T-helper 1 cell treated with Interleukin-12 subunit alpha and Interleukin-12 subunit beta and Interleukin-4 antibody, amounts not matched to agents 30 ng/mL and 1 ng/mL, for 36 hours (primary cell): ENCODE measurements around the gene HNF4A. TPM values are rescaled to one million over a fixed set of nuclear protein-coding genes. Genes with fewer than 3 reads are reported as not detected.

Experiments used
- intact Hi-C: fragments of 100-400 bp; cut with micrococcal nuclease; formaldehyde crosslinking; loops from one replicate; pipeline ENCODE4 v1.15.1; 2024
- total RNA-seq: library from RNA; stranded (reverse); gene quantifications from 2 replicates; pipeline ENCODE4 v1.2.3, GENCODE V29; 2022

HNF4A gene
- total RNA-seq, 1 donor from 2014 or later, result not detected

DNA sequence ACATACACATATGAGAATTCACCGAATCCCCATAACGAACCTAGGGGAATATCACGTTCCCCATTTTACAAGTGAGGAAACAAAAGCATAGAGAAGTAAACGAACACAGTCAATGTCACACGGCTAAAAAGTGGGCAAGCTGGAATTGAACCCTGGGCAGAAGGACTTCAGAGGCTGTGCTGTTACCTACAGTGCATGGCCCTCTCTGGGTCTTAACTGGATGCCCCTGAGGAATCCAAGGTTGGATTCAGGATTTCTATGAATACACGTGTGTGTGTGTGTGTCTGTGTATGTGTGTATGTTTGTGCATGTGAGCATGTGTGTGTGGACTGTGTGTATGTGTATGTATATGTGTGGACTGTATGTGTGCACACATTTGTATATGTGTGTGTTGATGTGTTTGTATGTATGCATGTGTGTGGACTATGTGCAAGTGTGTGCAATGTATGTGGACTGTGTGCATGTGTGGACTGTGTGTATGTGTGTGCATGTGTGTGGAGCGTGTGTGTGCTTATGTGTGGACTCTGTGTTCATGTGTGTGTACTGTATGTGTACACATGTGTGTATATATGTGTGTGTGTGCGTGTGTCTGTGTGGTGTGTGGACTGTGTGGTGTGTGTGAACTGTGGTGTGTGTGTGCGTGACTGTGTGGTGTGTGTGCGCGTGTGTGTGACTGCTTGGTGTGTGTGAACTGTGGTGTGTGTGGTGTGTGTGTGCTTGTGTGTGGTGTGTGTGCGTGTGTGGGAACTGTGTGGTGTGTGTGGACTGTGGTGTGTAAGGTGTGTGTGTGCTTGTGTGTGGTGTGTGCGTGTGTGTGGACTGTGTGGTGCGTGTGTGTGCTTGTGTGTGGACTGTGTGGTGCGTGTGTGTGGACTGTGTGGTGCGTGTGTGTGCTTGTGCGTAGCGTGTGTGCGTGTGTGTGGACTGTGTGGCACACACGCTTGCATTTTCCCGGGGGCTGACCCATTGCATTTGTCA is 49.0 kb downstream of the HNF4A start:
- intact Hi-C loops, result no loop called here

DNA sequence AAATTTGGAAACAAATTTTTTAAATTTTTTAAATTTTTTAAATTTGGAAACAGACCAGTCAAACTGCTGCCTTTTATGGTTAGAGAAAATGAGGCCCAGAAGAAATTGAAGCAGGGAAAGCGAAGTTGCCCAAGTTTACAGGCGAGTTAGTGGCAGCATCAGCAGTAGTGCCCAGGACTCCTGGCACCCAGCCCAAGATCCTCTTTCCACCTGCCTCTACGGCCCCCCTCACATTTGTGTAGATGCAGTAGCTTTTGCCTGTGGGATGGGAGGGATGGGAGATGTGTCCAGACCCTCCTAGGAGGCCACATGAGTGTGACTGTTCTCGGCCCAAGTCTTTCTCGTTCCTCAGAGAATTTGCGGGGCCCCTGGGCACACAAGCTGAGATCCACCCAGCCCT is 49.8 kb downstream of the HNF4A start:
- intact Hi-C loops, result no loop called here

- intact Hi-C loops, result no loop called here
These were observed 50.5 kb downstream of the HNF4A start for GRCh38 chr20:44405785-44406571.

- intact Hi-C loops, result no loop called here
These were observed 51.2 kb downstream of the HNF4A start for GRCh38 chr20:44406572-44407137.

DNA sequence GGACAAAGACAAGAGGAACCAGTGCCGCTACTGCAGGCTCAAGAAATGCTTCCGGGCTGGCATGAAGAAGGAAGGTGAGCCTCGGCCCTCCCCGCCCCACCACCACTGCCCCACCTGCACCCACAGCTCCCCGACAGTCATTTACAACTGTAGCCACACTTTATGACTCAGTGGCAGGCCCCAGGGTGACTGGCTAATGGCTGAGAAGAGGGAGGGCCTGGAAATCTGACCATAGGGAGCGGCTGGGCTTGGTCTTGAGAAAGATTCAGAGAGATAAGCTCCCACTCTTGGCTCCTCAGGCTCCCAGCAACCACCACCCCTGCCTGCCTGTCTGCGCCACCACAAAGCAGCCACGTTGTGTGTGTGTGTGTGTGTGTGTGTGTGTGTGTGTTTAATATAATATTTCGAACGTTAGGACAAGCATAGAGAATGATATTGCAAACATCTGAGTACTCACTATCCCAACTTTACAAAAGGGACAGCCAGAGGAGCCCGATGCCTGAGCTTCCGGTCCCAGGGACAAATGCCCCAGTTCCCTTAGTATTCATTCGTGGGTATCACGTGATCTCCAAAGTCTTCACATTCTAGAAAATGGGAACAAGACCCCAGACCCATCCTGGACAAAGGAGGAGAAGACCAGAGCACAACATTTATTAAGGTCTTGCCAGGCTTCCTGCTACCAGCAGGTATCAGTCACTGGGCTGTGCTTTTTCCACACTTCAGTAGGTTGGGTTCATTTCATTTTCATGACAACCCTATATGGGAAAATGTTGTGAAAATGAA is 52.1 kb downstream of the HNF4A start:
- intact Hi-C loops, result no loop called here

GRCh38 chr20:44409132-44409600 is 53.7 kb downstream of the HNF4A start:
- intact Hi-C loops, result no loop called here

GRCh38 chr20:44410583-44411019 is 55.1 kb downstream of the HNF4A start:
- intact Hi-C loops, result no loop called here

DNA sequence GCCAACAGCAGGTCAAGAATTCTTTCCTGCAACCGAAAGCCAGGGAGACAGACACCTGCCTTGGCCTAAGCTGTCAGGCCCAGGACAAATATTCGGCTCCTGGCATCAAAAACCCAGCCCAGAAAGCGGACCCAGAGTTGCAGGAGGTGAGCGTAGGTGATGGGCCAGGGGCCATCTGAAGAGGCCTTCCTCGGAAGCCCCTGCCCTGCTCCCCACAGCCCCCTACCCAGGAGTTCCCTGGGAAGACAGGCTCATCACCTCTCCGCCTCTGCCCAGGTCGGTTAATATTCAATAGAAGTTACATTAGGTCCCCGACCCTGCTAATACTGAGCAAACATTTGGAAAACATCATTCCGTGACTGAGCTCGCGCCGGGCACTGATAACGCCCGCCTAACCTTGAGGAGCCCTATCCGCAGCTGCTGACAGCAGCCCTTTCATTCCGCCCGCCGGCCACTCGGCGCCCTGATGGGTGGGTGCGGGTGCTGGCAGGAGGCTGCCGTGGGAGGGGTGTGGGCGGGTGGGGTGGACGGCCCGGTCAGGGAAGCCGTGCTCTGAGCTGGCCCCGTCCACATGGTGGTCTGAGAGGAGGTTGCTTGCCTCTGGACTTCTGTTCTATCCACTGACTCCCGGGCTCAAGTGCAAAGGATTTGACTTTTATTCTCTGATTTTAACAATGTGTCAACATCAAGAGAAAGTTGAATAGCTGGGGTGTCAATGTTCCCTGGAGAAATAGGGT is 55.7 kb downstream of the HNF4A start:
- intact Hi-C loops, result no loop called here

- intact Hi-C loops, result no loop called here
These were observed 56.4 kb downstream of the HNF4A start for GRCh38 chr20:44411757-44412401.

DNA sequence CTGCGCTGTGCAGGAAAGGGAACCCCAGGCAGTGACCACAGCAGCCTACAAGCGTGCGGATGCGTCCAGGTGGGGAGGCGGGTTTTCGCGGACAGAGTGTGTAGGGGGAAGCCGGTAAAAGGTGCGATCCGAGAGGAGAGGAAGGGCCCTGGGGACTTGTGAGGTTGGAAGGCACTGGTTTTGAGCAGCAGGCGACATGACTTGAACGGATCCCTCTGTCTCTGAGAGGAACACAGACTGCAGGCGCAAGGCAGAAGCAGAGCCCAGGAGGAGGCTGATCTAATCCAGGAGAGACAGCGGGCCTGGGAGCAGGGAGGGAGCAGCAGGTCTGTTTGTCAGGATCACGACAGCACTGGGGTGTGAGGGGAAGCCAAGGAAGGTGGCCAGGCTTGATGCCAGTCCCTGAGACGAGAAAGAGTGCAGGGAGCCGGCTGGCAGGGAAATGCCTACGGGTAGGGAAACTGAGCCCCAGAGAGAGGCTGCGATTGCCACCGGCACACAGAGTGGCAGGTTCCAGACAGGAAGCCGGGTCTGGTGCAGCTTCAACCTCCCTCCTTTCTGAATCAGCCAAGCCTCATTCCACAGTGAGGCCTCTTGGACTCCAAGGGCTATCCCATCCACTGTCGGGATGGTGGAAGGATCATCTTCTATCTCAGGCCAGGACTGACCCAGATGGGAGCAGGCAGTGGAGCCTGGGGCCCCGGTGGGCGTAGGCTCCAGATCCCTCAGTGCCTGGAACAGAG is 57.1 kb downstream of the HNF4A start:
- intact Hi-C loops, result no loop called here

DNA sequence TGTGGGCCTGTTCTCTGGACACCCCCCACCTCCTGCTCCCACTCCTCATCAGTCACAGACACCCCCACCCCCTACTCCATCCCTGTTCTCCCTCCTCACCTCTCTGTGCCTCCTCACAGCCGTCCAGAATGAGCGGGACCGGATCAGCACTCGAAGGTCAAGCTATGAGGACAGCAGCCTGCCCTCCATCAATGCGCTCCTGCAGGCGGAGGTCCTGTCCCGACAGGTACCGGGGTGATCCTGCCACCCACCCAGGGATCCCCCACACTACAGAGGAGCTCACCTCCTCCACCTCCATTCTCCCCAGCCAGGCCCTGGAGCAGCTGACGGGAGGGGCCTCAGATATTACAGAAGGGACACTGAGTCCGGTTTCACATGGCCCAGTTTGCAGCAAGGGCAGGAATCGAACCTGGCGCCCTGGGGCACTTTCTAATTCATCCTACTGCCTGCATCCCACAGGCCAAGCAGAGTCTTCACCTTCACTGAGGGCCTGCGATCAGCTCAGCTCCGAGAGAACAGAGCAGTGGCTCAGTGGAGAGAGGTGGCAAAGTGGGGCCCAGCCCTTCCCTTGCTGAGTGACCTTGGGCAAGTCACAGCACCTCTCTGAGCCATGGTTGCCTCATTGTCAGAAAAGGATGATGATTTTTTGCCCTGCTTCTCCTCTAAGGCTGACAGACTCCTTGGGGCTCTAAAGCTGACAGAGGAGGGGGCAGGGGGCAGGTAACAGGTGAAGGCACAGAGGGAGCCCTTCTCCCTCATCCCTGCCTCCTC is 58.3 kb downstream of the HNF4A start:
- intact Hi-C loops, result no loop called here

GRCh38 chr20:44414346-44414714 is 58.8 kb downstream of the HNF4A start:
- intact Hi-C loops, result no loop called here

- intact Hi-C loops, result no loop called here
These were observed 59.3 kb downstream of the HNF4A start for GRCh38 chr20:44414808-44415207.

- intact Hi-C loops, result no loop called here
These were observed 60.6 kb downstream of the HNF4A start for GRCh38 chr20:44415833-44416715.

DNA sequence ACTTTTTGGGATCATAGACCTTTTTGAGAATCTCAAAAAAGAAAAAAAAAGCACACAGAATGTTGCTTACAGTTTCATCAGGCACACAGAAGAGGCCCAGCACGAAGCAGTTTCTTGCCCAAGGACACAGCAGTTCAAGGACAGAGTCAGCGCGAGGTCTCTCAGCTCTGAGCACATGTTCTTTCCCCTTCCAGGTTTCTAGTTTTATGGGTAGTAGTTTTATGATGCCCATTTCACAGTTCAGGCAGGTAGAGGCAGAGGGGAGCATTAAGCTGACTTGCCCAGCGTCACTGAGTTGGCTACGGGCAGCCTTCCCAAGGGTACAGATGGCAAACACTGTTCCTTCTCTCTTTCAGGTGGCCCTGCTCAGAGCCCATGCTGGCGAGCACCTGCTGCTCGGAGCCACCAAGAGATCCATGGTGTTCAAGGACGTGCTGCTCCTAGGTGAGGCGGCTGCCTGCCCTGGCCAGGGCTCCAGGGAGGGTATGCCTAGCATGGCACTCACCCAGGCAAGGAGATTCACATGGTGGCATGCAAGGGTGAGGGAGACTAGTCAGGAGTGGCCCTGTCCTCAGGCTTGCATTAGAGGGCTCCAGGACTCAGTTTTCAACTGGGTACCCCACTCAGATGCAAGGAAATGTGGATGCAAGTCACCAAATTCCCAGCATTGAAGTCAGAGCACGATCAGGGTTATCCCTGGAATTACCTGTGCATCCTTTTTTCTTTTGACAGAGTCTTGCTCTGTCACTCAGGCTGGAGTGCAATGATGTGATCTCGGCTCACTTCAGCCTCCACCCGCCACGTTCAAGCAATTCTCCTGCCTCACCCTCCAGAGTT is 62.8 kb downstream of the HNF4A start:
- intact Hi-C loops, result no loop called here

DNA sequence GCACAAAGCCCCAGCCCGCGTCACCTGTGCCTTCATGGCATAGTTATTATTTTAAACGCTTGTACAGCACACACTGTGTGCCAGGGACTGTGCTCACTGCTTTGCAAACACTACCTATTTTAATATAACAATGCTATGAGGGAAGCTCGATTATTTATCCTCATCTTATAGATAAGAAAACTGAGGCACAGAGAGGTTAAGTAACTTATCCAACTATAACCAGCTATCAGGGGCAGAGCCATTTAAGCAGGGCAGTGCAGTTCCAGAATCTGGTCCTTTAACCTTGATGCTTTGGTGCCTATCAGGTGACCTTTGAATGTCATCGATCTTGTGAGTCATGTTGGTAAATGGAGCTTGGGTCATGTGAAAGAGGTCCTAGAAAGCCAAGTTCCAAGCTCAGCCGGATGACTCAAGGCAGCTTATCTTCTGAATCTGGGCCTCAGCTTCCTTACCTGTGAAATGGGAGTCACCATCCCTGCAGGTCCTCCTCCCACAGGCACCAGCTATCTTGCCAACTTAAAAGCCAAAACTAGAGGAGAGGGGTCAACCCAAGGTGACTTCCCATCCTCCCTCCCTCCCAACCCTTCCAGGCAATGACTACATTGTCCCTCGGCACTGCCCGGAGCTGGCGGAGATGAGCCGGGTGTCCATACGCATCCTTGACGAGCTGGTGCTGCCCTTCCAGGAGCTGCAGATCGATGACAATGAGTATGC is 63.8 kb downstream of the HNF4A start:
- intact Hi-C loops, result no loop called here
